ENCODE data around the gene VDAC1. TPM values are rescaled to one million over a fixed set of nuclear protein-coding genes. Genes with fewer than 3 reads are reported as not detected.

VDAC1 gene
- total and polyA plus RNA-seq, 3 experiments from 2014 or later: 92.8 to 422 (median 409) TPM

DNA sequence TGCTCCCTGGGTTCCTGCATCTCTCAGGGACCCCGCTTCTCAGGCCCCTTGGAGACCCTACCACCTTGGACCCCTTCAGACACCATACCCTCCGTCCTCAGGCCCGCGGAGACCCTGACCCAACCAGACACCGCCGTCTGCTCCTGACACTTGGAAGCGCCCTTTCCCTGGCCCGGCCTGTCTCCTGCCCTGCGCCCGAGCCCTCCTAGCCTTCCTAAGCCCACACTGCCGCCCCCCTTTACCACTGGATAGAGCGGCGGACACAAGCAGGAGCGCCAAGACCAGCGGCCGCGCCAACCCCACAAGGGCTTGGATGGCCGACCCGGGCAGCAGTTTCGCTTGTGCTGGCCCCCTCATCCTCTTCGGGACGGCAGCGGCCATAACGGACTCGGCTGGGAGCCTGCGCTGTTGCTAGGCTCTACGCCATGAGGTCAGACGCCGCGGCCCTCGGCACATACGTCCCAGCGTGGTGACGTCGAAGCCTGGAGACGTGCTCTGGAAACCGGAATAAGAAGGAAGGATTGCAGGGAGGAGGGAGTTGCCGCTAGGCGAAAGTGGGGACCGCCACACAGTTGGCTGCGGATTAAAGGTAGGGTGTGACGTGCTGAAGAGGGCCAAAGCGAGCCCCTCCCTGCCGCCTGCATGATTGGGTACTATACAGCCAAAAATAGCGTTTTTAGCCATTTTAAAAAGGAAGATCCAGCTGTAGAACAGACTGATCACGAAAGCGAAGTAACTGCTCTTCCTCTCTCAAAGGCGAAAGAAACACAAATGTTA lies 36.4 kb downstream of the VDAC1 start, which contains the start of gene C5orf15:
C5orf15 (minus strand) TSS at position 422 of the 777 bp plus-strand sequence; CDS start at position 381, 41 bp downstream.
- ChIA-PET POLR2A (interaction anchor here (1.0 kb wide), 1 partner anchor 680 kb away, joined by 3 read pairs; the partner anchor contains the start of gene SEC24A), CTCF (interaction anchor here (1.0 to 1.6 kb wide), 3 partner anchors 12 to 71 kb away, joined by 3 to 4 read pairs (median 3); no protein-coding TSS in a partner anchor)
- Mint-ChIP-seq H3K27ac (peak within 1 kb of the TSS; percentile 97 to 100 (median 98)), H3K36me3 (peaks cover 0 to 46% (median 3%) of the 10 kb centered on the region in 3 donors), H3K27me3 (no peaks in the 10 kb centered on the region), H3K4me3 (peak within 1 kb of the TSS; percentile 94 to 98 (median 97)), H3K9me3 (no peaks in the 10 kb centered on the region), H3K4me1 (peaks cover 39 to 61% (median 59%) of the 10 kb centered on the region in 3 donors)
- no peaks in the 10 kb centered on the region for H3K27me3 ChIP-seq (ENCODE audit: insufficient read depth, low read length, poor library complexity, severe bottlenecking)
- H3K4me3 ChIP-seq (ENCODE audit: low read length): peak within 1 kb of the TSS; percentile 92
- no peaks in the 10 kb centered on the region for H3K9me3 ChIP-seq (ENCODE audit: low read length)
- no peaks in the 10 kb centered on the region for H3K36me3 ChIP-seq (ENCODE audit: insufficient read depth, low read length)
- H3K4me1 ChIP-seq (ENCODE audit: insufficient read depth, low read length): peaks cover 23% of the 10 kb centered on the region
- peak; percentile 86 to 95 (median 90) for DNase-seq
- peak within 1 kb of the TSS; percentile 92 for H3K27ac ChIP-seq (ENCODE audit: low read depth, low read length)

DNA sequence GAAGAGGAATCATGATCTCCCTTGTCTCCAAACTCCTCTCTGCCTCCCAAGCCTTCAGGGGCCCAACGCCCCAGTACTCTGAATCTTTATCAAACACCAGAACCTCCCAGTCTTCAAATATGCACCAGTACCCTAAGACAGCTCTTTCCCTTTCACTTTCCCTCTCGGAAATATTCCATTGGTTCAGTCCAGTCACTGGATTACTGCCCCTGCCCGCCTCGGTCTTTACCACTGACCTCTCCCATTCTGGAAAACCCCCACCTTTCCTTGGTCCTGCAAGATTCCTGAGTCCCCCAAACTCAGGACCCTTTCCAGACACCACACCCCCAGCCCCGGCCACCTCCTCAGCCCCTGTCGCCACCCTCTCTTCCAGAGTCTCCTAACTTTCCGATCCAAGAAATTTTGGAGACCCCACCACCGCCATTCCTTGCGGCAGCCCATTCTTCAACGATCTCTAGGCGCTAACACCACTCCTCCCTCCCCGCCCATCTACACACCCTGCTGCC lies 37.0 kb downstream of the VDAC1 start:
- peak overlapping the region; percentile 92 for H3K4me3 ChIP-seq (ENCODE audit: low read length)
- Mint-ChIP-seq H3K27me3 (no peaks in the 10 kb centered on the region), H3K36me3 (peaks cover 0 to 41% (median 7%) of the 10 kb centered on the region in 3 donors), H3K27ac (peak overlapping the region; percentile 97 to 100 (median 98)), H3K9me3 (no peaks in the 10 kb centered on the region), H3K4me1 (peaks cover 46 to 67% (median 66%) of the 10 kb centered on the region in 3 donors), H3K4me3 (peak overlapping the region; percentile 94 to 98 (median 97))
- H3K27me3 ChIP-seq (ENCODE audit: insufficient read depth, low read length, poor library complexity, severe bottlenecking): no peaks in the 10 kb centered on the region
- peaks cover 30% of the 10 kb centered on the region for H3K4me1 ChIP-seq (ENCODE audit: insufficient read depth, low read length)
- H3K36me3 ChIP-seq (ENCODE audit: insufficient read depth, low read length): no peaks in the 10 kb centered on the region
- peak overlapping the region; percentile 92 for H3K27ac ChIP-seq (ENCODE audit: low read depth, low read length)
- CTCF ChIA-PET: no interaction called here
- POLR2A ChIA-PET: no interaction called here
- H3K9me3 ChIP-seq (ENCODE audit: low read length): no peaks in the 10 kb centered on the region
- peak in 3 of 5 donors; percentile 6 to 13 (median 11) for DNase-seq

DNA sequence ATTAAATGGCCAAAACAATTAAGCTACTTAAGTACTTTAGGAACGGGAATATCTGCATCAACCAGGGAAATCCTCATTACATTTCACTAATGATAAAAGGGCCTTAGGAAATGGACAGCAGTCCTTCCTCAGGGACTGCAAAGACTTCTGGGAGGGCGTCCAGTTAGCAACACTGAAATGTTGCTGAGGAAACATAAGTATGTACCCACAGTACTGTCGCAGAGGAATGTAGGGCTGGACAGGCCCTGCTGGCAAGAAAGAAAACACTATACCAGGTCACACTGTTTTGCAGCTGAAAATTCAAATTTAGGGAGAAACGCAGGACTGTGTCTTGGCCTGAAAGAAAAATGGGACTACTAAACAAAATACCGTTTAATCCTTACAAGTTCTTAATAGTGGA lies 37.7 kb downstream of the VDAC1 start:
- ChIA-PET POLR2A (no interaction called here), CTCF (no interaction called here)
- H3K36me3 Mint-ChIP-seq: peaks cover 0 to 35% (median 7%) of the 10 kb centered on the region in 3 donors
- Histone ChIP-seq H3K4me1 (ENCODE audit: insufficient read depth, low read length) (peaks cover 34% of the 10 kb centered on the region), H3K36me3 (ENCODE audit: insufficient read depth, low read length) (no peaks in the 10 kb centered on the region), H3K27me3 (ENCODE audit: insufficient read depth, low read length, poor library complexity, severe bottlenecking) (no peaks in the 10 kb centered on the region), H3K27ac (ENCODE audit: low read depth, low read length) (peak overlapping the region; percentile 92), H3K4me3 (ENCODE audit: low read length) (no peak overlapping the region), H3K9me3 (ENCODE audit: low read length) (no peaks in the 10 kb centered on the region)
- peak overlapping the region; percentile 94 to 98 (median 97) for H3K4me3 Mint-ChIP-seq
- no peak for DNase-seq
- H3K4me1 Mint-ChIP-seq: peaks cover 52 to 73% (median 72%) of the 10 kb centered on the region in 3 donors
- no peaks in the 10 kb centered on the region for H3K9me3 Mint-ChIP-seq
- H3K27ac Mint-ChIP-seq: peak overlapping the region; percentile 60 to 100 (median 98)
- no peaks in the 10 kb centered on the region for H3K27me3 Mint-ChIP-seq

DNA sequence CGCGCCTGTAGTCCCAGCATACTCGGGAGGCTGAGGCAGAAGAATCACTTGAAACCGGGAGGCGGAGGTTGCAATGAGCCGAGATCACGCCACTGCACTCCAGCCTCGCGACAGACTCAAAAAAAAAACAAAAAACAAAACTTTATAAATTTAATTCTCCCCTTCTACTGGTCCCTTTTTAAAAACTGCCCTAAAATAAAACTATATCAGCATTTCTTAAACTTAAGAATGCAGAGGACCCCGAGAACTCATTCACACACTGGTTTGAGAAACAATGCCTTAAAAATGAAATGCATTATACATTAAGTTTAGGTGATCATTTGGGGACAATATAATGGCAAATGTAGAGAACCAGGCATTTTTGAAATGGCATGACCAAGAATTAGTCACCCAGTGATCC lies 38.7 kb downstream of the VDAC1 start:
- POLR2A ChIA-PET: no interaction called here
- H3K27me3 ChIP-seq (ENCODE audit: insufficient read depth, low read length, poor library complexity, severe bottlenecking): no peaks in the 10 kb centered on the region
- no peaks in the 10 kb centered on the region for H3K36me3 ChIP-seq (ENCODE audit: insufficient read depth, low read length)
- H3K9me3 Mint-ChIP-seq: no peaks in the 10 kb centered on the region
- DNase-seq: no peak
- peaks cover 52 to 74% (median 73%) of the 10 kb centered on the region in 3 donors for H3K4me1 Mint-ChIP-seq
- H3K4me3 Mint-ChIP-seq: peak overlapping the region in 1 of 7 donors; percentile 95
- H3K27me3 Mint-ChIP-seq: no peaks in the 10 kb centered on the region
- no peak overlapping the region for H3K4me3 ChIP-seq (ENCODE audit: low read length)
- H3K36me3 Mint-ChIP-seq: peaks cover 0 to 26% (median 7%) of the 10 kb centered on the region in 3 donors
- H3K9me3 ChIP-seq (ENCODE audit: low read length): no peaks in the 10 kb centered on the region
- no peak overlapping the region for H3K27ac ChIP-seq (ENCODE audit: low read depth, low read length)
- peak overlapping the region in 4 of 8 donors; percentile 14 to 97 (median 60) for H3K27ac Mint-ChIP-seq
- CTCF ChIA-PET: no interaction called here
- peaks cover 34% of the 10 kb centered on the region for H3K4me1 ChIP-seq (ENCODE audit: insufficient read depth, low read length)

DNA sequence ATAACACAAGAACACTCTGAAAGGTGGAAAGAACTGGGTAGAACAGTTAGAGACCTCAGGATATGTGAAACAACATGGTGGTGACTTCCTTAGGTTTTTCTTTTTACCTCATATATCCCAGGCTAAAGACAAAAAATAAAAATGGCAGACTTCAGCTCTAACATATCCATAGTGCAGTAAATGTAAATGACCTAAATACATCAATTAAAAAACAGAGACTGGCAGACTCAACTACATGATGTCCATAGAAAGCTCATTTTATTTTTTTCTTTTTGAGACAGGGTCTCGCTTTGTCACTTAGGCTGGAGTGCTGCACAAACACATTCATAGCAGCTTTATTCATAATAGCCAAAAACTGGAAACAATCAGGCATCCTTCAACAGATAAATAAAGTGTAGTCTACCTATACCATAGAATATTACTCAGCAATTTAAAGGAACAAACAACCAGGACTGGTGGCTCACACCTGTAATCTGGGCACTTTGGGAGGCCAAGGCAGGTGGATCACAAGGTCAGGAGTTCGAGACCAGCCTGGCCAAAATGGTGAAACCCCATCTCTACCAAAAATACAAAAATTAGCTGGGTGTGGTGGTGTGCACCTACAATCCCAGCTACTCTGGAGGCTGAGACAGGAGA lies 41.2 kb downstream of the VDAC1 start:
- H3K27me3 Mint-ChIP-seq: no peaks in the 10 kb centered on the region
- Histone ChIP-seq H3K27ac (ENCODE audit: low read depth, low read length) (no peak overlapping the region), H3K9me3 (ENCODE audit: low read length) (no peaks in the 10 kb centered on the region), H3K4me1 (ENCODE audit: insufficient read depth, low read length) (peaks cover 24% of the 10 kb centered on the region), H3K36me3 (ENCODE audit: insufficient read depth, low read length) (no peaks in the 10 kb centered on the region), H3K27me3 (ENCODE audit: insufficient read depth, low read length, poor library complexity, severe bottlenecking) (no peaks in the 10 kb centered on the region), H3K4me3 (ENCODE audit: low read length) (no peak overlapping the region)
- H3K27ac Mint-ChIP-seq: peak overlapping the region in 4 of 8 donors; percentile 0 to 31 (median 21)
- peaks cover 50 to 76% (median 72%) of the 10 kb centered on the region in 3 donors for H3K4me1 Mint-ChIP-seq
- POLR2A ChIA-PET: no interaction called here
- peak overlapping the region in 1 of 7 donors; percentile 25 for H3K4me3 Mint-ChIP-seq
- DNase-seq: no peak
- CTCF ChIA-PET: interaction anchor here (1.3 to 1.6 kb wide), 2 partner anchors 10 to 16 kb away, joined by 4 to 5 read pairs; no protein-coding TSS in a partner anchor
- H3K36me3 Mint-ChIP-seq: peaks cover 0 to 34% (median 7%) of the 10 kb centered on the region in 3 donors
- H3K9me3 Mint-ChIP-seq: no peaks in the 10 kb centered on the region

DNA sequence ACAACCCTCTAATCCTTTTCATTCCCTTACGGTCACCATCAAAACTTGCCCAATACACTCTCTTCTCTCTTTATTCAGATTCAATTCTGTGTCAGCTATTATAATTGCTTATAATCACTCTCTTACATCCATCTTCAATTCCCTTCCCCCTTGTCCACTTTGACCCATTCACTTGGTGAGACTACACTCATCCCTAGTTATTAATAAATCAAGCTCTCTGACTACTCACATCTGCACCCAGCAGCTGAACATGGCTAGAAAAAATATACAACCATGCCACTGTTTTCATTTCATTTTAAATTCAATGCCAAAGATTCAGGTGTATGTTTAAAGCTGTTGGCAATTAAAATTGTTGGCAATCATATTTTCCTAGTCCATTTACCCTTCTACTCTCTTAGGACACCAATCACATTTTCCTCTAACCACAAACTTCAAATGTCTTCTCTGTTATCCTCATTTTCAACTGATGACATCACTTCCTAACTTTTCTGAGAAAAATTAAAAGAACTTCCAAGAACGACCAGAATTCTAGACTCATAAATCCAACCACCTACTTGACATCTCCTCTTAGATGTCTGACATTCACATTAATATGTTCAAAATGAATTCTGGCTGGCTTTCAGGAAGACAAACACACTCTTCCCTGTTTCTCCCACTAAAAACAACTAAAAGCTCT lies 41.8 kb downstream of the VDAC1 start:
- Mint-ChIP-seq H3K4me3 (no peak overlapping the region), H3K4me1 (peaks cover 44 to 71% (median 66%) of the 10 kb centered on the region in 3 donors), H3K27me3 (no peaks in the 10 kb centered on the region), H3K36me3 (peaks cover 0 to 29% (median 7%) of the 10 kb centered on the region in 3 donors), H3K9me3 (no peaks in the 10 kb centered on the region), H3K27ac (peak overlapping the region in 7 of 8 donors; percentile 0 to 58 (median 31))
- ChIA-PET CTCF (interaction anchor here (1.3 to 1.6 kb wide), 2 partner anchors 10 to 17 kb away, joined by 4 to 5 read pairs; no protein-coding TSS in a partner anchor), POLR2A (no interaction called here)
- Histone ChIP-seq H3K9me3 (ENCODE audit: low read length) (no peaks in the 10 kb centered on the region), H3K4me1 (ENCODE audit: insufficient read depth, low read length) (peaks cover 24% of the 10 kb centered on the region), H3K36me3 (ENCODE audit: insufficient read depth, low read length) (no peaks in the 10 kb centered on the region), H3K4me3 (ENCODE audit: low read length) (no peak overlapping the region), H3K27me3 (ENCODE audit: insufficient read depth, low read length, poor library complexity, severe bottlenecking) (no peaks in the 10 kb centered on the region), H3K27ac (ENCODE audit: low read depth, low read length) (no peak overlapping the region)
- DNase-seq: no peak

DNA sequence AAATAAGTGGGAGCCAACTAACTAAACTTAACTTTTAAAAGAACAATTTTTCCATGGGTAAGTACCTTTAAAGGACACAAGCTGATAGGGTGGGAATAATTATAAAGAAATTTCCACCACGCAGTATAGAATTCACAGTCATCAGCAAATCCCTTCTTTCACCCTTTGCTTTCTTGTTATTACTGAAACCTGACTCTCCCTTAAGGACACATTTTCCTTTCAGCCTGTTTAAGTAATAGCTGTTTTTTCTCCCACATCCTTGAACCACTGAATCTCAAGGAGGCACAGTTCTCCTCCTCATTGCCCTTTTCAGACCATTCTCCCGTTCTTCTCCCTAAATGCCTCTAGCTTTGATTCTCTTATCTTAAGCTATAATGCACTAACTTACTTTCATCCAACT lies 42.6 kb downstream of the VDAC1 start:
- peaks cover 0 to 37% (median 11%) of the 10 kb centered on the region in 3 donors for H3K36me3 Mint-ChIP-seq
- CTCF ChIA-PET: interaction anchor here (0.8 to 1.6 kb wide), 3 partner anchors 9 to 34 kb away, joined by 3 to 4 read pairs (median 3); no protein-coding TSS in a partner anchor
- no peak overlapping the region for H3K4me3 Mint-ChIP-seq

More for the DNA sequence above, 42.6 kb downstream of the VDAC1 start:
- Histone ChIP-seq H3K4me3 (ENCODE audit: low read length) (no peak overlapping the region), H3K27me3 (ENCODE audit: insufficient read depth, low read length, poor library complexity, severe bottlenecking) (no peaks in the 10 kb centered on the region), H3K9me3 (ENCODE audit: low read length) (no peaks in the 10 kb centered on the region), H3K4me1 (ENCODE audit: insufficient read depth, low read length) (peaks cover 17% of the 10 kb centered on the region), H3K36me3 (ENCODE audit: insufficient read depth, low read length) (peaks cover 1% of the 10 kb centered on the region), H3K27ac (ENCODE audit: low read depth, low read length) (no peak overlapping the region)
- no peaks in the 10 kb centered on the region for H3K27me3 Mint-ChIP-seq
- POLR2A ChIA-PET: interaction anchor here (0.7 kb wide), 1 partner anchor 29 kb away, joined by 4 read pairs; no protein-coding TSS in a partner anchor
- no peak for DNase-seq
- no peaks in the 10 kb centered on the region for H3K9me3 Mint-ChIP-seq
- H3K27ac Mint-ChIP-seq: peak overlapping the region in 5 of 8 donors; percentile 7 to 84 (median 58)
- H3K4me1 Mint-ChIP-seq: peaks cover 39 to 71% (median 65%) of the 10 kb centered on the region in 3 donors
